Hematopoietic multipotent progenitor cell treated with erythropoietin and hydrocortisone succinate and interleukin-3 and kit ligand, for 6 days (in vitro differentiated cells): ENCODE results near the gene ACTBL2.
A peak's percentile ranks its signal among the peaks of the same experiment; 100 is the strongest.
"Not testable (repeated sequence)": the region's sequence is repeated elsewhere in the genome, so short reads cannot be mapped to it uniquely, and the experiment has no call there.

Experiments used
- DNase-seq: peaks from one replicate; pipeline ENCODE4 v3.0.0-alpha.2; 2015

The ACTBL2 gene

DNA sequence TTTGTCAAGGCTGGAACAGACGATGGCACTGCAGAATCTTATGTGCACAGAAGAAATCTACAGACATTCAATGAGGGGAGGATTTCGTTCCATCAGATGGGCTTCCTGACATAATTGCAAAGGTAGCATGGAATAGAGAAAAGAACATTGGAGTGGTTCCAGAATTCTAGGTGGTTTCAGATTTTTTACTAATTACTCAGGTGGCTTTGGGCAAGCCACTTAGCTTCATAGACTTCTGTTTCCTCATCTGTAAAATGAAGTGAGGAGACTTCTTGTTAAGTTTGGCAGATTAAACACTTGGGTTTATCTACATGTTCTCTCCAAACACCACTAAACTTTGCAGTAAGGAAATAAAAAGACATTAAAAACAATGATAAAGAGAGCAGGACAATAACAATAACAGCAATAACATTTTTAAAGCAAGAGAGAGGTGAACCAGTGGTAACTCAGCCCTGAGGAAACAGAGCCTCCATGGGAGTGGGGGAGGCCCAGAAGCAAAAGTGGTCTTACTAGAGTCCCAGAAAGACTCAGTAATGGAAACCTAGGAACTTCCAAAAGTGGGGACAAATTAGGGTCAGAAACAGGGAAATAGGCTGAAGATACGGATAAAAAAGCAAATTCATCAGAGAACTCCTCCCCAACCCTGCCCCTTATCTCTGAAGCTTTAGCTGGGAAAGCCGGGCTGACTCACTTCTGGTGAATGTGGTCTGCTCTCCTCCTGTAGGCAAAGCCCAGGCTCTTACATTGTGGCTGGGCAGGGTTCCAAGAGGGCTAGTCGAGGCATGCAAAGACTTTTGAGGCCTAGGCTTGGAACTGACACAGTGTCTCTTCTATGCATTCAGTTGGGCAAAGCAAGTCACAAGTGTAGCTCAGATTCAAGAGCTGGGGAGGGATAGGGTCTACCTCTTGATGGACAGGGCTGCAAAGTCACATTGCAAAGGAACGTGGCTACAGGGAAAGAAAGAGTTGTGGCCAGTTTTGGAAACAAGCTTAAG lies 11.8 kb upstream of the ACTBL2 start:
- DNase-seq: peak; percentile 97

DNA sequence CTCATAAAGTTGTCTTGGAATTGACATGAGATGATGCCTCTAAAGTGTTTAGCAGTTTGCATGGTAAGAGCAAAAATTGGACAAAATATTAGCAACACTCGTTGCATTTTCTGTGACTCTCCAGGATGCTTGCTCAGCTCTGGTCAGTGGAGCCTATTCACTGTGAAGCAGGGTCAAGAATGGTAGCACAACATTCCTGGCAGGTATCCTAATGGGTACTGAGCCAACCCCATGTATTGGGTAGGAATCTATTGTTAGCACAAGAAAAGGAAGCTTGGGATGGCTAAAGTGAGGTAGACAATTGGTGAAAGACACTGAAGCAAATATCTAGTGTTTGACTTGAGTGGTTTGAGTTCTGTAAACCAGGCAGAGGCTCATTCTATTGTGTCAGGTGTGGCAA lies 10.4 kb upstream of the ACTBL2 start:
- no peak for DNase-seq

DNA sequence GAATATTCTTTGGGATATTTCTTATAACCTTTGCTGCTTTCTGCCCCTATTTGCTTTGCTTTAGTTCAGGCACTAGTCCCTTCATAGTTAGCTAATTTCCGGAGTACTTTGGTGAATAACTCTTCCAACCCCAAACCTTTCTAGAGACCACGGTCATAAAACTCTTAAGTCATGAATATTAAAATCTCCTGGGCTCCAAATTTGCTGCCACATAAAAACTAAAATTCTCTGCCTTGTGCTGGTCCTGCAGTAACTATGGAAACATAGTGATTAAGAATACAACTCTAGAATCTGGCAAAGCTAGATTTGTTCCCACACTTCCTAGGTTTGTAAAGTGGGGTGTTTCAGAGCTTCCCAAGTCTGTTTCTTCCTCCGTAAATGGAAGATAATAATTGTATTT lies 10.0 kb upstream of the ACTBL2 start:
- DNase-seq: no peak

DNA sequence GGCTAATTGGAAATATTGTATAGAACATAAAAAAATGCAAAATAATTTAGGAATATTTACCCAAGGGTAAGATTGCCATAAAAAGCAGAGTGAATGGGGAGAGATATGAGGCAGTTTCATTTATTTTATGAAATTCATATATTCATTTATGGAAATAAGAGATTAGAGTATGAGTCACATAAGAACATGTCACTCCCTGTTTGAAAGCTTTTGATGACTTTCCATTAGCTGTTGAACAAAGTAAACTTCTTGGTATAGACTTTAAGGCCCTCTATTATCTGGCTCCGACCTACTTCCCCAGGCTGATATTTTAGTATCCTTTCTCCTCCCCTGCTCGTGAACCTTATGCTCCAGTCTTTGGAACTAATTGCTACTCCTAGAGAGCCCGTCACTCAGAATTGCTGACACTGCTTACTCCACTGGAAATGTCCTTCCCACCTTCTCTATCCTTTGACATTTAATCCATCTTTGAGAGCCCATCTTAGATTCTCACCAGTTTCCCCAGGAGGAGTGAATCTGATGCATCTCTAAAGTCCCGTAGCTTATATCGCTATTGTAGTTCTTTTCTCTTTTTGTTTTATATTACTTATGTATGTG lies 8.9 kb upstream of the ACTBL2 start:
- DNase-seq: no peak

DNA sequence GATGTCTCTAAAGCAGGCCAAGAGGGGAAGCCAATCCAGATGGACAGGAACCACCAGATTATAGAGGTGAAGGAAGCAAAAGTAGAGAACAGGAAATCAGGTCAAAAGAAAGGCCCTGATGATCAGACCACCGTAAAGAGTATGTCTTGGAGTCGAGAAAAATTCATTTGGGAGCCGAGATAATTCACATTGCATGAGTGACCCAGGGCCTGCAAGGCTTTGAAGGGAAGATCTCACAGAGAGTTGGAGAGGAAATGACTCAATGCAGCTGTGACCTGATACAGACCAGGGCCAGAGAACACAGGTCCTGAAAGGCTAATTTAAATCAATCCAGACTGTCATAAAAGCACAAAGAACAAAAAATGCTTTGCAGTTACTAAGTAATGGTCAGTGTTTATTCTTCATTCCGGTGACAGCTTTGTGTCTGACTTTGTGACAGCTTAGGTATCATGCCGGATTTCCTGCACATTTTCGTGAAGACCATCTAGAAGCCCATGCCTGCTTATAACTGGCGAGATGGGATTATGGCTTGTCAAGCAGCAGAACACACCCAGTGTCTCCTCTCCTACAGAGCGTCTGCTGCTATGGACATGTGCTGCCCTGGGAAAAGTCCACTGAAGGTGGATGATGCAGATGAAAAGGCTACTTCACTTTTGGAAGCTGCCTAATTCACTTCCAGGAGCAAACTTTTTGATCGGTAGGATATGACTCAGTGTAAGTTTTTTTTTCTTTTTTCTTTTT lies 5.8 kb upstream of the ACTBL2 start:
- DNase-seq: peak; percentile 51

DNA sequence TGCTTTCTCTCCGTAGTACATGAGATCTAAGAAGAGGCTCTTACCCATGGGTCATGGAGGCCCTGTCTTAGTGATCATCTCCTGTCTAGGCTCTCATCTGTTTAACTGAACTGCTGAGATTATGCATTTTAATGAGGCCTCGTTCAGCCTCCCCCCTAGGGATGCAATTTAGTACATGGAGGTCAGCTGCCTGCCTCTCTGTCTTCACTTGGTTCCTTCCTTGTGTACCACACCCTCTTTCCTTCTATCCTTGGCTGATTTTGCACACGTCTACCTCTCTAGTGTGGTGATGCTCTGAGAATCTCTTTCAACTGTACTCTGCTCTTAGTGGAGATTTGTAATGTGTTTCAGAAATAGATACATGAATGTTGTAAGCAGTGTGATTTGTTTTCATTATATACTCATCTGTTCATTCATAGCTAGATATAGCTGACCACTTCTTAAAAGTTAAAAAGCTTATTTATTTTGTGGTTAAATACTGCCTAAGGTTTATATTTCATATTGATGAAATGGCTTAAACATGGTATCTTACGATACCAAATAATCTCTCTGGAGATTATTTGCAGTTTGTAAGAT lies 3.5 kb upstream of the ACTBL2 start:
- no peak for DNase-seq

DNA sequence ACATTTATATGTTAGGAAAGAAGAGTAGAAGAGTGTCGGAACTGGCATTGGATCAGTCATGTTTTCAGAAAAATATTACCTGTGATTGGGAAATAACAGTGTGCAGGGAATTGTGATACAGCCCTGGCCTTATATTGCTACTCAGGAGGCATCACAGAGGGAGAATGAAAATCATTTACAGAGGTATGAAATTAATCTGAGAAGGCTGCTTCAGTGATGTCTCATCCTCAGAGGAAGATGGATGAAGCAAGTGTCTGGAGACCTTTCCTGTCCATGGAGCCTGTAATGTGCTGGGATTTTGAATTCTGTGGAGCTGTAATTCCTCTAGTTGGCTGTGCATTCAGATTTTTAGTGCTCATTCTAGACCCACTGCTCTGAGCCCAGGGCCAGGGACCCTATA lies 3.8 kb downstream of the ACTBL2 start:
- no peak for DNase-seq

DNA sequence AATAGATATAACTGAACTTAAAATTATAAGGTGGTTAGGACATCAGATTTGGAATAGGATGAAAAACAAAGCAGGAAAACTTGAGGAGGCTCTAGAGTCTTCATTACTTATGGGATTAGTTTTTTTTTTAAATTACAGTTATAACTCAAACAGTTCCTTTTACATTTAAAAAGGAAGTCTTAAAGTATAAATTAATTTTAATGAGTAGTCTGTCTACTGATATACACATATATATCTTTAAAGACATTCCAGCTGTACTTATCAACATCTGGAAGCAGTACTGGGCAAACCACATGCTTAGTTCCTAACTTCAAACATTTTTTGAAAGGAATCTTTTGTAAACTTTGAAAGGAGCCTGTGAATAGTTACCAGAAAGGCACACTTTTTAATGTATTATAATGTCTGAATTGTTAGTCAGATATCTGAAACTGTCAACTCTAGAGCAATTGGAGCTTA lies 6.0 kb downstream of the ACTBL2 start:
- no peak for DNase-seq

DNA sequence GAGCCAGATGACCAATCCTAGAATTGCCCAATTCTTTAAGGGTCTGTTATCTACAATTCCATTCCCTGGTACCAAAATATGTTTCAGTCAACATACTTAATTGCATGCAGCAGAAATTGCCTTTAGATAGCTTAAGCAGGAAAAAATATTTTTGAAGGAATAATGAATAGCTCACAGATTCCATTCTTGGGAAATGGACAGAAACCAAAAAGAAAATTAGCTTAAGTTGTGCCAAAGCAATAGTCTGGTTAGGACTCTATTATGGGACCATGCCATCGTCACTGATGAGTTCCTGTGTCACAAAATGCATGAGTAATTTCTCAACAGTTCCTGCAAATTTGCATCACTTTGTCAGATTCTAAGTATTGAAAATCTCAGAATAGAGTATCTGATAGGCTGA lies 12.3 kb downstream of the ACTBL2 start:
- DNase-seq: no peak

DNA sequence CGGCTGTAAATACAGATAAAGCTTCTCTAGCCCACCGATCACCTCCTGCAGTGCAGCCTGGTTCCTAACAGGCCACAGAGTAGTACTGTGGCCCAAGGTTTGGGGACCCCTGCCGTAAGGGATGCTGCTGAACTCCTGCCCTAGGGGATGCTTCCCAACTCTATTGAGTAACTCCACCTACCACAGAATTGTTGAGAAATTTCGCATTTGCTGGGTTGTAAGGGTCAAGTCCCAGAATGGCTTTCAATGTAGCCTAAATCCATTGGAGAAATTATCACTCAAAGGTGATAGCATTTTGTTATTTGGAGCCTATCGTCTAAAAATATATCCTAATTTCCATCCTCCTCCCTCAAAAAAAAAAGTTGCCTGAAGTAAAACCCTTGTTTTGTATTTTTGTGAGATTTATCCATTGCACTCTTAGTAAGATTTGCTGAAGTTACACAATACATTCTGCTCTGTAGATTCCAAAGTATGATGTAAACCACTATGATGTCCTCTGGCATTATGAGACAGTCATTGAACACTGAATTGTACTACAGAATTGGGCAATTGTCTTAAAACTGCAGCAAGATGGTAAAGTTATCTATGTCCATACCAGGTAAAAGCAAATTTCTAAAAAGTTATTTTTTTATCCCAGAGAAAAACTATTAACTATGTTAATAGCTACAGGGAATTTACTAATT lies 14.0 kb downstream of the ACTBL2 start:
- DNase-seq: no peak

DNA sequence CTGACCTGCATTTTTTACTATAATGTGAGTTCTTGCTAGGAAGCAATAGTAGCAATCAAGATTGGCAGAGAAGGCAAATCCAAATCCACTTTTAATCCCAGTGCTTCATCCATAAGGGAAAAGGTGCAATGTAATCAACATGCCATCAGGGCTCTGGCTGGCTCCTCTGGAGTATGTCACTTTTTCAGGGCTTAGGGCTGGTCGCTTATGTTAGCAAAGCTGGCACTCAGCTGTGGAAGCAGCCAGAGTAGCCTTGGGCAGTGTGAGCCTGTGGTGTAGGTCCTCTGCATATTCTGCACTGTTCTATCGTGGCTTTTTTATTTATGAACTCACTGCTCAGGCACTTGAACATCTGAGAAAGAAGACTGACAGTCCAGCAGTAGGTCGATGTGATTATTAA lies 16.1 kb downstream of the ACTBL2 start:
- no peak for DNase-seq

DNA sequence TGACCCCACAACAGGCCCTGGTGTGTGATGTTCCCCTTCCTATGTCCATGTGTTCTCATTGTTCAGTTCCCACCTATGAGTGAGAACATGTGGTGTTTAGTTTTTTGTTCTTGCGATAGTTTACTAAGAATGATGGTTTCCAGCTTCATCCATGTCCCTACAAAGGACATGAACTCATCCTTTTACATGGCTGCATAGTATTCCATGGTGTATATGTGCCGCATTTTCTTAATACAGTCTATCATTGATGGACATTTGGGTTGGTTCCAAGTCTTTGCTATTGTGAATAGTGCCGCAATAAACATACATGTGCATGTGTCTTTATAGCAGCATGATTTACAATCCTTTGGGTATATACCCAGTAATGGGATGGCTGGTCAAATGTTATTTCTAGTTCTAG lies 22.6 kb downstream of the ACTBL2 start:
- DNase-seq: not testable (repeated sequence)

DNA sequence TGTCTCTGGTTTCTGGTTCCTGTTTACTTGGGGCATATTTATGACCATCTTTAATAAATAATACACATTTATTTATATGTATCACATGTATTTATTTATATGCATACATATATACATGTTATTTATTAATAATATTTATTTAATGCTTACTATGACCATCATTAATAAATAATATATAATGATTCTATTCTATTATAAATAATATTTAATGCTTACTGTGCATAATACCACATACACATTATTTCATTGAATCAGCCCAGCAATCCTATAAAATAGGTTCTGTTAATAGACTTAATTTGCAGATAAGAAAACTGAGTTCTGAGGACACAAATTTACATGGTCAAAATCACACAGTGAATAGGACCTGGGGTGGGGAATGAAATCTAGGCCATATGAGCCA lies 24.2 kb downstream of the ACTBL2 start:
- DNase-seq: no peak

DNA sequence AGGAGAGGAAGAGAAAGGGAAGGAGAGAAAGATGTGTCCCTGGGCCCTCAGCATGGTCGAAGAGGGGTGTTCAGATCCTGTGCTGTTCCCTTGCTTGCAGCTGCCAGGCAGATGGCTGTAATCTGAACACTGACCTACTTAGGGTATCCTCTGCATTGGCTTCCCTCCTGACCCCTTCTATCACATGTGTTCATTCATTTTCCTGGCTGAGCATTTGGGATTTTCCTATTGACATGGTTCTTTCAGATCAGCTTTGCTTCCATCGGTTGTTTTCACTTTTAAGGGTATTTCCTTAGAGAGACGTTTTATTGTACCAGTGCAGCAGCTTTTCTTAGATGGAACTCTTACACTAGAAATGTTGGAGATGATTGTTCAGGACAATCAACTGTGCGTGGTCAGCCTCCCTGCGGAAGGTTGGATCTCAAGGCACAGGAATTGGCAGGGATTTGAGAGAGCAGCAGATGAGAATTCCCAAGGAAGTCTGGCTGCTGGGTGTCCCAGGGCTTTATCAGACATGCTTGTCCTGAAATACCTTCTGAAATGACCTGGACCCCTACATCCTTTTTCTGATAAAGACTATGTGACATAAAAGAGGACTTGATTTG lies 26.0 kb downstream of the ACTBL2 start:
- DNase-seq: no peak

DNA sequence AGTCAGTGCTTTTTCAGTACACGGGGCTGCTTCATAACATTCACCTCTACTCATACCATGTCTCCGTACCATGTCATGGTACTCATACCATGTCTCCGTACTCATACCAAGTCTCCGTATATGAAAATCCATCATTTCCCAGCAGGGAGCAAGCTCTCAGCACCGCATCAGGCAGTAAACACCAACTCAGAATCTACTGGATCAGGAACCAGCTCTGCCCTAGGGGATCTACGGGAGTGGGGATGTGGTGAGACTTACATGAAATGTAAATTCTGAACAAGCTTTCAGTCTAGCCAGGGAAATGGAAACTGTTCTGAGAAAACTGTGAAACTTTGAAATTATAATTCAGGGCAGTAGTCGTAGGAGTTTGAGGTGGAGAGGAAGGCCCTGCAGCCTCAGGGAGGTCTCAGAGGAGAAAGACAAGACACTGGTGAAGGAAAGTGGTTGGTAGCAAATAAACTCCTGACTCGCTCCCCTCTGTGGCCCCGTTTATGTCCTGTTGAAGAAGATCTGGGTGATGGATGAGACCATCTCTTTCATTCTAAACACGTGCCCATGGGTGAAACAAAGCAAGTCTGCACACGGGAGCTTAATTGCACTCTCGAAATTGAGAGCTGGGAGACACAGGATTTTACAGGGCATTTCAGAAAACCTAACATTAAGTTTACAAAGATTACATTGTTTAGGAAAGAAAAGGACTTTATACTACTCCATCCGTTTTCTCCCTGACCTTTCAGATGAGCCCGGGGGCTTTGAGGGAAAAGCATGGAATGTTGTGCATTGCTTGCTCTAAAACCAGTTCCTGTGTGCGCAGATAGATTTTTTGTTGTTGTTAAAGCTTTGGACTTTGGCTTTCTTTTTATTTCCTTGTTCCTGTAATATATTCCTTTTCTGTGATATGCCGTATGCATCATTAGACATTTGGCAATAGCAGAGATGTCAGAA lies 26.8 kb downstream of the ACTBL2 start:
- DNase-seq: no peak

DNA sequence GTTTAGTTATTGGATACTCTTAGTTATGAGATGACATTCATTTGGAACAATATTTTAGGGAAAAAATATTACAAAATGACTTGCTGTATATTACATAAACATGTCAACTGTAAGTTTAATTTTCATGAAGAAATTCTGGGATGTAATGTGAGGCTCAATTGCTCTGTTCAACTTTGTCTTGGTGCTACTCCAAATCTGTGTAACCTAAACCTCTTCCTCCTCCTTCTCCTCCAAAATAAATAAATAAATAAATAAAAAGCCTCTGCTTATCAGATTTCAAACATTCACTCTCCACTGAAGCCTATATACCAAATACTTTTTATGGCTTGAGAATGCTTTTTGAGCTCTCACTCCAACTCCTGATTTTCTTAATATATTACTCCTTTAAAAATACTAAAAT lies 27.7 kb downstream of the ACTBL2 start:
- no peak for DNase-seq

DNA sequence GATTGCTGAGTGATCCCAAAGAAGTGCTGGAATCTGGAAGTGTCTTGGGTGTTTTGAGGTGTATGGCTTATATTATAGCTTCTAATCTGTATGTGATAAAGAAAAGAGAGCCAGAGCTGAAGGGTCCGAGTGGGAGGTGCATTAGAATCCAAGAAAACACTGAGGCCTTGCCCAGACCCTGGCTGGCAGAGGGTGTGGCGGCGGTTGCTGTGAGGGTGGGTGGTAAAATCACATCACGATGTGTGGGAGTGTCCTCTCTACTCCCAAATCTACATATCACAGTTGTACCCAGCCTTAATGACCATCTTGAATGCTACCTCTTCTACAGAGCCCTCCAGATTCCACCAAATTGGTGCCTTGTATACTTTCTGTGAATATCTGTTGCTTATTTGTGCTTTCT lies 28.9 kb downstream of the ACTBL2 start:
- no peak for DNase-seq

DNA sequence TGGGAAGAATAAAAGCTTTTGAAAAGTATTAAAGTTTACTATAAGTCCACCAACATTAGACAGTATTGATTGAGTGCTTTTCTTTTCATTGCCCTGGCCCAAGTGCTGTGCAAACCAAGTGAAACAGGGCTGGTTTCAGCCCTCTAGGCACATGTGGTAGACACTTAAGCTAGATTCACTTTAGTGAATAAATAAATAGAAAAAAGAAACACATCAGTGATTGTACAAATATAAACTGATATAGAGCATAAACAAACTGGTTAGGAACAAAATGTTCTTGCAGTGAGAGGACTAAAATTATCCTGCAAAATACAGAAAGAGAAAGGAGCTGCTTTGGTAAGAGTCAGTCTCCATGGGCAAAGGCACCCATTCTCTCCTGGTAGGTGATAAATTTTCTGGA lies 29.7 kb downstream of the ACTBL2 start:
- DNase-seq: no peak

DNA sequence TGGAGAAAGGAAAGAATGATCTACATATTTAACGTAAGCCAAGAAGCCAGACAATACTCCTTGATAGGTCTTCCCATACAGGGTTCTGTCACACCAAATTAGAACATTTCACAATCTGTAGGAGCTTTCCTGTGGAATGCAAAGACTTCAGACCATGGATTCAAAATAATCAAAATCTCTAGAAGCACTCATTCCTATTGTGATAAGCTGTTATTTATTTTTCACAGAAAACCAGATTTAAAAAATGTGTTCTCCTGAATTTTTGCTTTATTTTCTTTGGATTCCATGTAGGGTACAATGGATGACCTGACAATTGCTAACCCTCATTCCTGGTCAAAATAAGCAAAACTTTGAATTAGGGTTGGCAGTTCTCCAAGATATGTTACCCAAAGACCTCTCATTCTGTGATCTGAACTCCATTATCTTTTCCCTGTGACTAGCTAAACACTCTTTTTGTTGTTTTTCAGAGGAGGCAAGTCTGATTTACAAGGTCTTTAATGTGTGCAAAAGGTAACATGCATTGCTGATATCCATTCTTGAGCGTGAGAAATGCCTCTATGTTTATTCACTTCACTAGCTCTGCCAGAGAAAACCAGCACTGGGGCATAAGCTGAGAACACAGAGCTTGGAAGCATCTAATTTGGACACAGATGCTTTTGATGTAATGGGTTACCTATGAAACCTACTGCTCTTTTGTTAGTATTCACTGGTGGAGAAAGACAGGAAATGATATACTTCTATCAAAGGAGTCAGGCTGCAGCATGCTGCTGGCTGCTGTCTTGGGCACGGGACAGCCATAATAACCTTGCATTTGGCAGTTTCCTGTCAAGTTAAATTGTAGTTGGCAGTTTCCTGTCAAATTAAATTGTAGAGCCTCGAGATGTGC lies 31.4 kb downstream of the ACTBL2 start:
- no peak for DNase-seq

DNA sequence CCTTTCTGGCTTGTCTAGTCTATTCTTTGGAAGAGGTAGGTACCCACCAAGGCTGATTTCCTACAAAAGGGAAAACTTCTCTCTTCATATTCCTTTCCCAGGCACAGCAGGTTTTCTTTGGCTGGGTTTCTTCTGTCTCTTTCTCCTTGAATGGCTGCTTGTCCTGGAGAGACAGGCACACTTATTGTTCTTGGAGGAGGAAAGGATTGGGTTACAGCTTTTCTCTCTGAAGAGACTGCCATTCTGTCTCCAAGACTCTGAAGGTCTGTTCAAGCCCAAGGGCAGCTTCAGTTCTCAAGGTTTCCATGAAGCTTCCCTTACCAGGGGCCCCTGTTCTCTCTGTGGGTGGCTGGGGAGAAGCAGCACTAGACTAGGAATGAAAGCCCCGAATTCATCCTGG lies 33.9 kb downstream of the ACTBL2 start:
- no peak for DNase-seq
